Measurements from ENCODE around the gene RBPMS2.

GRCh38 chr15:64824929-64825430 lies 49.6 kb upstream of the RBPMS2 start:
- TF ChIP-seq CHD4 (IDR thresholded peaks at IDR 0.05; ENCODE audit: borderline replicate concordance): no peak
- no peak for TF ChIP-seq ESRRA (IDR thresholded peaks at IDR 0.05; ENCODE audit: borderline replicate concordance, low read length)
- TF ChIP-seq RFX5 (IDR thresholded peaks at IDR 0.05): no peak
- no peak for TF ChIP-seq CTCF (IDR thresholded peaks at IDR 0.05)
- TF ChIP-seq USF2 (IDR thresholded peaks at IDR 0.05): no peak
